Measurements from ENCODE around the gene PLCB1.

The PLCB1 gene

GRCh38 chr20:8398263-8399051, 266.4 kb downstream of the PLCB1 start:
- Histone ChIP-seq H3K36me3 (ENCODE audit: insufficient read depth, low read length) (no peaks in the 10 kb centered on the region), H3K4me1 (ENCODE audit: insufficient read depth, low read length, poor library complexity, severe bottlenecking) (peaks cover 37% of the 10 kb centered on the region), H4K20me1 (ENCODE audit: insufficient read depth, low read length, poor library complexity, severe bottlenecking) (peaks cover 2% of the 10 kb centered on the region), H2AFZ (ENCODE audit: low read length) (no peak overlapping the region), H3K9ac (ENCODE audit: low read depth, low read length, poor library complexity, severe bottlenecking) (no peak overlapping the region), H3K4me3 (ENCODE audit: low read length, poor library complexity, severe bottlenecking) (no peak overlapping the region), H3K27me3 (ENCODE audit: insufficient read depth, low read length, poor library complexity, severe bottlenecking) (no peaks in the 10 kb centered on the region), H3K4me2 (ENCODE audit: low read depth, low read length, poor library complexity, severe bottlenecking) (no peak overlapping the region), H3K79me2 (ENCODE audit: insufficient read depth, low read length) (no peaks in the 10 kb centered on the region), H3F3A (ENCODE audit: low read depth) (no peaks in the 10 kb centered on the region), H3K9me3 (ENCODE audit: insufficient read depth, low read depth, low read length) (no peaks in the 10 kb centered on the region), H3K9me2 (replicated peaks; ENCODE audit: low read depth, low read length) (no peaks in the 10 kb centered on the region)
- peak; percentile 53 for TF ChIP-seq CTCF (conservative IDR thresholded peaks at IDR 0.05; ENCODE audit: low read length)
- TF ChIP-seq EZH2phosphoT487 (IDR thresholded peaks at IDR 0.05; ENCODE audit: borderline replicate concordance): no peak

DNA sequence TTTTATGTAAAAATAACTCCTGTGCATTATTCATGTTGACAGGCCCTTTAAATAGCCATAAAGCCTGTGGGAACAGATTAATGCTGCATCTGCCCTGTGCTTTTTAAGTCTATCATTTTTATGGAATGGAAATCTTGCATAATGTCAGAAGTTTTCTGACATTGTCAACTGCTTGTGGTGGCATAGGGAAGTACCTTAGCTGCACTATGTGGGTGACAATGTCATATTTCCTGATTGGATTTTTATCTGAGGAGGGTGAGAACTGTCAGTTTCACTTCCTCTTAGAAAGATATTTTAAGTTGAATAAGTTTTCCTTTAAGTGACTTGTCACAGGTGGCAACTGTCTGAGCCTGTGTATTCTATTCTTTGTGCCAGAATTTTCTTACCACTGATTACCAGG, 267.9 kb downstream of the PLCB1 start:
- Histone ChIP-seq H2AFZ (ENCODE audit: low read length) (no peak overlapping the region), H3K9me3 (ENCODE audit: insufficient read depth, low read depth, low read length) (no peaks in the 10 kb centered on the region), H3K79me2 (ENCODE audit: insufficient read depth, low read length) (no peaks in the 10 kb centered on the region), H3F3A (ENCODE audit: low read depth) (no peaks in the 10 kb centered on the region), H3K9ac (ENCODE audit: low read depth, low read length, poor library complexity, severe bottlenecking) (no peak overlapping the region), H3K9me2 (replicated peaks; ENCODE audit: low read depth, low read length) (no peaks in the 10 kb centered on the region), H3K36me3 (ENCODE audit: insufficient read depth, low read length) (no peaks in the 10 kb centered on the region), H3K27me3 (ENCODE audit: insufficient read depth, low read length, poor library complexity, severe bottlenecking) (no peaks in the 10 kb centered on the region), H3K4me1 (ENCODE audit: insufficient read depth, low read length, poor library complexity, severe bottlenecking) (peaks cover 27% of the 10 kb centered on the region), H3K4me2 (ENCODE audit: low read depth, low read length, poor library complexity, severe bottlenecking) (peak overlapping the region; percentile 65), H4K20me1 (ENCODE audit: insufficient read depth, low read length, poor library complexity, severe bottlenecking) (peaks cover 2% of the 10 kb centered on the region), H3K4me3 (ENCODE audit: low read length, poor library complexity, severe bottlenecking) (peak overlapping the region; percentile 25)
- TF ChIP-seq CTCF (conservative IDR thresholded peaks at IDR 0.05; ENCODE audit: low read length) (no peak), EZH2phosphoT487 (IDR thresholded peaks at IDR 0.05; ENCODE audit: borderline replicate concordance) (no peak)

DNA sequence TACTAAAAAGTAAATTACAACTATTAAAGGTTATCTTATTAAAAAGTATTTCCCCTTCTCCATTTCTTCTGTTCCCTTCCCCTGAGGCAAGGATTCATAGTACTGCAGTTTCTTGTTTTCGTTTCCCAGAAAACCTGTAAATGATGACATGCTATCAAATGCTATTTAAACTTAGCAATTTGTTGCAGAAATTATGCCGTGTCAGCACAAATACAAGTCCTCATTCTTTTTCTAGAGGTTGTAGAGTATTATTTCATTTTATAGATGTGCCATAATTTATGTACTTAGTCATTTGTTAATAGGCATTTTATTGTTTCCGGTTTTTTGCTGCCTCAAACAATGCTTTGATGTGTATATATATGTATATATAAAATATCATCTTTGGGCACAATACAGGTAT, 268.4 kb downstream of the PLCB1 start:
- Histone ChIP-seq H3K9me3 (ENCODE audit: insufficient read depth, low read depth, low read length) (no peaks in the 10 kb centered on the region), H3K4me1 (ENCODE audit: insufficient read depth, low read length, poor library complexity, severe bottlenecking) (peaks cover 27% of the 10 kb centered on the region), H3K27me3 (ENCODE audit: insufficient read depth, low read length, poor library complexity, severe bottlenecking) (no peaks in the 10 kb centered on the region), H3K36me3 (ENCODE audit: insufficient read depth, low read length) (no peaks in the 10 kb centered on the region), H2AFZ (ENCODE audit: low read length) (no peak overlapping the region), H4K20me1 (ENCODE audit: insufficient read depth, low read length, poor library complexity, severe bottlenecking) (peaks cover 2% of the 10 kb centered on the region), H3K9ac (ENCODE audit: low read depth, low read length, poor library complexity, severe bottlenecking) (no peak overlapping the region), H3K4me2 (ENCODE audit: low read depth, low read length, poor library complexity, severe bottlenecking) (peak overlapping the region; percentile 65), H3K4me3 (ENCODE audit: low read length, poor library complexity, severe bottlenecking) (peak overlapping the region; percentile 25), H3K79me2 (ENCODE audit: insufficient read depth, low read length) (peaks cover 3% of the 10 kb centered on the region; the same call in 1 of the 2 replicates), H3F3A (ENCODE audit: low read depth) (no peaks in the 10 kb centered on the region), H3K9me2 (replicated peaks; ENCODE audit: low read depth, low read length) (no peaks in the 10 kb centered on the region)
- no peak for TF ChIP-seq EZH2phosphoT487 (IDR thresholded peaks at IDR 0.05; ENCODE audit: borderline replicate concordance)
- TF ChIP-seq CTCF (conservative IDR thresholded peaks at IDR 0.05; ENCODE audit: low read length): no peak
